ENCODE measurements around the gene IKBKE.
"Not testable (repeated sequence)": the region's sequence is repeated elsewhere in the genome, so short reads cannot be mapped to it uniquely, and the experiment has no call there.

IKBKE gene

DNA sequence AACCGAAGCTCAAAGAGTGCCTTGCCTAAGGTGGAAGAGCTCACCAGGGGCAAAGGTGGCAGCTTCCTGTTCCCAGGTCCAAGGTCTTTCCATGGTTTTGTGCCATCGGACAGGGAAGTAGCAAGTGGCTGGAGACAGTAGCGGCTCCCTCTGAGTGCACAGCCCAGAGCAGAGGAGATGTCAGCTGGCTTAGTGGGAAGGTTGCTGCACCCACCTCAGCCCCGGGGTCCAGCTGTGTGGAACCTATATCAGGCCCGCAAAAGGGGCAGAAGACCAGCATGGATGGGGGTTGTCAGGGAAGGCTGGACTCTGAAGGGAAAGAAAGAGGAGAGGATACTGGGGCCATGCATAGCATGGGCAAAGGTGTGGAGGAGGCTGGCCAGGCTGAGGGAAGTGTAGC, 6.8 kb downstream of the IKBKE start:
- DNase-seq = no peak

DNA sequence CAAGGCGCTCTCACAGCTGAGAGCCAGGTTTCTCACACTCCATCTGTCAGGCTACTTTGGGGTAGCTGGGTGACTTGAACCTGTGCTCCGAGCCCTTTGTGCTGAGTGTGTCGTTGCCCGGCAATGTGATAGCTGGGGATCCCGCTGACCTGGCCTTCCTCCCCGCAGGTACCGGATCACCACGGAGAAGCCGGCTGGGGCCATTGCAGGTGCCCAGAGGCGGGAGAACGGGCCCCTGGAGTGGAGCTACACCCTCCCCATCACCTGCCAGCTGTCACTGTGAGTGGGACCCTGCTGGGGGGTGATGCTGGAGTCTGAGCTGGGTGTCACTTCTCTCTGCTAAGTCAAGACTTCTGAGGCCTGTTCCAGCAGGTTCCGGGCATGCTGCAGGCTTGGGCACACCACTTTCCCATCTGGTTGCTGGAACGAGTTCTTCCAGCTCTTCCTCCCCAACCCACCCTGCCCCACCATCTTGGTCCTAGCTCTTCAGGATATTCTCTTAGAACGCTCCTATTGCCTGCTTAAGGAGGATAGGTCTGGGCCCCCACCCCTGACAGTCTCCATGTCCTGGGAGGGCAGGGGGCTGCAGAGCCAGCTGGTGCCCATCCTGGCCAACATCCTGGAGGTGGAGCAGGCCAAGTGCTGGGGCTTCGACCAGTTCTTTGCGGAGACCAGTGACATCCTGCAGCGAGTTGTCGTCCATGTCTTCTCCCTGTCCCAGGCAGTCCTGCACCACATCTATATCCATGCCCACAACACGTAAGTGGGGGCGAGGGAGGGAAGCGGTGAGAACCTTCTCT, 7.5 kb downstream of the IKBKE start:
- DNase-seq = no peak

DNA sequence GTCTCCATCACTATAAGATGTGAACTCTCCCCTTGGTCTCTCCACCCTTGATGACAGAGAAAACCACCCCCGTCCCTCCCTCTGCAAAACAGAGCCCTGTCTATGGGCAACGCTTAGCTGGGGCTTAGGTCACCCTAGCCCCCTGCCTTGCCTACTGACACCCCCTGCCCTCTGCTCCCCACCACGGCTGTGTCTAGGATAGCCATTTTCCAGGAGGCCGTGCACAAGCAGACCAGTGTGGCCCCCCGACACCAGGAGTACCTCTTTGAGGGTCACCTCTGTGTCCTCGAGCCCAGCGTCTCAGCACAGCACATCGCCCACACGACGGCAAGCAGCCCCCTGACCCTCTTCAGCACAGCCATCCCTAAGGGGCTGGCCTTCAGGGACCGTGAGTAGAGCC, 8.5 kb downstream of the IKBKE start:
- no peak for DNase-seq

DNA sequence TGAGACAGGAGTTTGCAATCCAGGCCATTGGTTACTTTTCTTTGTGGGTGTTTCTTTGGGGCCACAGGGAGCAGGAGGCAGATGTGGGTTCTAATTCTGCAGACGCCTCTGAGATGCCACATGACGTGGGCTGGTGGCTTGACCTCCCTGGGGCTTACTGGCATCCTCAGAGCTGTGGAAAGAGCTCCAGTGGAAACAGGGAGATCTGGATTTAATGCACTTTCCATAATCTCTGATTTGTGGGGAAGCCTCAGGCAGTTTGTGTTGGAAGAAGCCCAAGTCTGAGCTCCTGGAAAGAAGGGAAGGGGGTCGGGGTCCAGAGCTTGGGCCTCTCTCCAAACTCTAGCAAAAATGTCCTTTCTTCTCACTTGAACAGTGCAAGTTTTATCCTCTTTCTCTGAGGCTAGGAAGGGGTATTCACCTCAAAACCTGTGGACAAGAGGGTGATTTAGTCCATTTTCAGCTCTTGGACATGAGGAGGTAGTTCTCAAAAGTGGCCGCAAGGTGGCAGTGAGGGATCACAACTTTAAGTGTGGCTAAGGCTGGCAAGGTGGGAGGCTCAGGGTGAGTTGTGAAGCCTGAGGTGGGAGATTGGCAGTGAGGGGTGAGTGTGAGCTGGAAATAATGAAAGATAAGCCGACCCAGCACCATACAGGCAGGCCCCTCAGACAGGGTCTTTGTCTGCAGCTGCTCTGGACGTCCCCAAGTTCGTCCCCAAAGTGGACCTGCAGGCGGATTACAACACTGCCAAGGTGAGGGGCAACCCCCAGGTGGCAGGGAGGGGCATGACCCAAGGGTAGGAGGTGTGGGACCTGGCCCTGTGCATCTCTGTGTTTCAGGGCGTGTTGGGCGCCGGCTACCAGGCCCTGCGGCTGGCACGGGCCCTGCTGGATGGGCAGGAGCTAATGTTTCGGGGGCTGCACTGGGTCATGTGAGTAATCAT, 9.2 kb downstream of the IKBKE start:
- DNase-seq = peak in 3 of 4 experiments; percentile 28 to 46 (median 34)

DNA sequence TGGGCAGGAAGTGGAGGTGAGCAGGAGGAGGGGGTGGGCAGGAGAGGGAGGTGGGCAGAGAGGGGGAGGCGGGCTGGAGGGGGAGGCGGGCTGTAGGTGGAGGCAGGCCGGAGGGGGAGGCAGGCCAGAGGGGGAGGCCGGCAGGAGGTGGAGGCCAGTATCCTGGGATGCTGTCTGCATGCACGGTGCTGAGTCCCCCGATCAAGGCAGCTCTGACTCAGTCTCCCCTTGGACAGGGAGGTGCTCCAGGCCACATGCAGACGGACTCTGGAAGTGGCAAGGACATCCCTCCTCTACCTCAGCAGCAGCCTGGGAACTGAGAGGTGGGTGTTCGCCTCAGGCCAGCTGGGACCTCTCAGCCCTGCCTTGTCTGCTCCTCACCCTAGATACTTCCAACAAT, 9.9 kb downstream of the IKBKE start:
- DNase-seq = no peak

DNA sequence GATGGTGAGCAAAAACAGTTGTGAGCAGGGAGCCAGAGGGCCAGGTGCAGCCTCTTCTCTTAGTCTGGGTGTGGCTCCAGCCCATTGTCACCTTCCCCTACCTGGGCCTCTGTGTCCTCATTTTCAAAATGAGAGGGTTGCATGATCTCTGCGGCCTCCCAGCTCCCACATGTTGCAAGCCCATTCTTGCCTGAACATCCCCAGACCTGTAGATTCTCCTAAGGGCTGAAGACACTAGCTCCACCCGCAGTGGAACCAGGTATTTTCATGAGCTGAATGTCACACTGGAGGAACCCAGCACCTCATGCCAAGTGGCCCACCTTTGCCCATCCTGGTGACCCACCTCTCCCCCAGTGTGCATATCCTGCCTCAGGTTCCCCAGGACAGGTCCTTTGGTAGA, 12.3 kb downstream of the IKBKE start:
- no peak for DNase-seq

DNA sequence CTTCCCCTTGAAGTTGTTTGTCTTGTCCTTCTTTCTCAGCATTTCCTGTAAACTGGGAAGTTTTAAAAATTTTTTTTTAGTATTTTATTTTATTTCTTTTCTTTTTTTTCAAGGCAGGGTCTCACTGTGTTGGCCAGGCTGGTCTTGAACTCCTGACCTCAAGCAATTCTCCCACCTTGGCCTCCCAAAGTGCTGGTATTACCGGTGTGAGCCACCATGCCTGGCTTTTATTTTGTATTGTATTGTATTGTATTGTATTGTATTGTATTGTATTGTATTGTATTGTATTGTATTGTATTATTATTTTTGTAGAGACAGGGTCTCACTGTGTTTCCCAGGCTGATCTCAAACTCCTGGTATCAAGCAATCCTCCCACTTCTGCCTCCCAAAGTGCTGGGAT, 13.6 kb downstream of the IKBKE start:
- DNase-seq = not testable (repeated sequence)

DNA sequence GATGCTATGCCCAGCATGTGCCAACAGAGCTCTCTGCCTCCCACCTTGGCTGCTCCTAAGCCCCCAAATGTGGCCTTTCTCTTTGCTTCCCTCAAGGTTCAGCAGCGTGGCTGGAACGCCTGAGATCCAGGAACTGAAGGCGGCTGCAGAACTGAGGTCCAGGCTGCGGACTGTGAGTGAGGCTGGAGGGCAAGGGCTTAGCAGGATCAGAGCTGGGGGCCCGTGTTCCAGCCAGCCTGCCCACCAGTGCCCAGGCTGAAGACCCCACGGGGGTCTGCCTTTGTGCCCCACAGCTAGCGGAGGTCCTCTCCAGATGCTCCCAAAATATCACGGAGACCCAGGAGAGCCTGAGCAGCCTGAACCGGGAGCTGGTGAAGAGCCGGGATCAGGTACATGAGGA, 14.6 kb downstream of the IKBKE start:
- DNase-seq = no peak

DNA sequence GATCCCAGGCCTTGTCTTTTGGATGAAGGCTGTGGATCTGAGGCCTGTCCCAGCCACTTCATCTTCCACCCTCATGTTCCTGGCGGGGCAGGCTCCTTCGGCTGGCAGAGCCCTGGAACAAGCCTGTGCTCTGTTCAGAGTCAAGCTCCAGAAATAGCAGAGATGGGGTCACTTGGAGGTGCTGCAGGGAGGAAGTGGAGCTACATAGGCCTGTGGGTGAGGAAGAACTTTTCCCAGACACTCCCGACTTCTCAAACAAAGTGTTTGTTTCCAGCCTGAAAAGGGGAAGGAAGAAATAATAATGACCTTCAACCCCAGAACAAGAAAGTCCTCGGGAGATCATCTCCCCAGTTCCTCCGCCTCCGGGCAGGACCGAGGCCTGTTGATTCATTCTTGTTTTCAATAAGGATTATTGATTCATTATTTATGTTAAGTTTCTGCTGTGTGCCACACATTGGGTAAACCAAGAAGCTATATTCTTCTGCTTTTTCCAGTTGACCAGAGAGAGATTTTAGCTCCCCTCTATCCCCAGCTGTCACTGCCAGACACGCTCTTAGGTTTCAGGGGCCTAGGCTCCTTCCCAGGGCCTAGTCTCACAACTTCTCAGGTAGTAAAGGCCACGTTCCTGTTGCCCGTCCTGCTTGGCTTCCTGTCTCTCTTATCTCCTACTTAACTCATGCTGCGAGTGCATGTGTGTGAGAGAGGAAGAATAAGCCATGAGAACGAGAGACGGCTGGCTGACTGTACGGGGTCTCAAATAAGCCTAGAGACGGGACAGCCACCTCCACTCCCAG, 16.9 kb downstream of the IKBKE start:
- DNase-seq = no peak

DNA sequence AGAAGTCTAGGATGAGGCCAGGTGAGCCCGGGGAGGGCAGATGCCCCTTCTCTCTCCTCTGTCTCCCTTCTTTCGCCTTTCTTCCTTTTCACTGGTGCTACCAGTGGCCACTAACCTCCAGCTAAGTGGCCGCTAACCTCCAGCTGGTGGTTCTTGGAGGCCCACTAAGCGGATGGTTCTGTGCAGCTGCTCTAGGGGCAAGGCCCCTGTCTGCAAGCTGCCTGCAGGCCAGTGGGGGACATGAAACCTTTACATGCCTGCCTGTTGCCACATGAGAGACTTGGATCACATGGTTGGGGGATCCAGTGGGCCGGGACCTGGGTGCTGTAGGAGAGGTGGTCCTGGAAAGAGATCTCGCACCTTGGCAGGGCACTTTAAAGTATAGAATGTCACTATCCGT, 17.7 kb downstream of the IKBKE start:
- no peak for DNase-seq

DNA sequence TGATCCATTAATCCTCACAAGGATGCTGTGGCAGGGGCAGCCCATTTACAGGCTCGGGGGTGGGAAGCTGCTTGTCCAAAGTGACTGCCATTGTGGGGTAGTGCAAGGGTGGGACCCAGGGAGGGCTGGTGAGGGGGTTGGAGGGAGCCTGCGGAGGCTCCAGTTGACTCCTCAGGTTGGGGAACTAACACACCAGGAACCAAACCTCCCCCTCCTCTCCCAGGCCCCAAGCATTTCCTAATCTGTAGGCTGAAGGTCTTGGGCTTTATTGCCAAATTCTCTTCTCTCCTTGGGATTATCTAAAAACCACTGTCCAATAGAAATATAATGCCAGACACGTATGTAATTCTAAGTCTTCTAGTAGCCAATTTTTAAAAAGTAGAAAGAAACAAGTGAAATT, 18.2 kb downstream of the IKBKE start:
- no peak for DNase-seq

DNA sequence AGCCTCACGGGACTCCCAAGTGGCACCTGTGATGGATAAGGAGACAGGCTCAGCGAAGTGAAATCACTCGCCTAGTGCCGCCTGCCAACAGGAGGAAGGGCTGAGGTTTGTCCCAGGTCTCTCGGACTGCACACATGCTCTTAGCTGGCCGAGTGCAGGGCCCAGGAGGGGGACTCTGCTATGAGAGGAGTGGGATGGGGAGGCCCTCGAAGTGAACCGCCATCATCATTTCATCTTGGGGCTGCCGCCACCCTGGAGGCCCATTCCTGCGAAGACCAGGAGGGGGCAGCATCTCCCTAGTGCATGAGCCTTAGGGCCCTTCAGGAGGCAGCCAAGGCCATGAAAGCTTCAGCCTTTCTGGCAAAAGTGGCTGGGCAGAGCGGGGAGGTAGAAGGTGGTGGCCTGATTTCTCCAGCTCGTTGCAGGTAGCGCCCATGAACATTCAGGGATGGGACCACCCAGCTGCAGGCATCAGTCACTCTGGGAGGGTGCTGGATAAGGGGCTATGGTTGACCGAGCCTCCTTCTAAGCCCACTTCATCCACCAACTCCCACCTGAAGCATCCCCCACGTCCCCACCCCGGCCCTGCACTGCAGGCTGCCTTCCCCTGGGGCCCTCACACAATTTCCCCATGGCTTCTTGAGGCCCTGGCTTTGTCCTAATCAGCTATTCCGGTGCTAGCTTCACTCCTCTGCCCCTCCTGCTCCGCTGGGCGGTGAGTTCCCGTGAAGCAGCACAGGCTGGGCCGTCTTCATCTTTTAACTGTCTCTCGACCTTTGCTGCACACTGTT, 19.9 kb downstream of the IKBKE start:
- DNase-seq = peak; percentile 40 to 70 (median 58)

DNA sequence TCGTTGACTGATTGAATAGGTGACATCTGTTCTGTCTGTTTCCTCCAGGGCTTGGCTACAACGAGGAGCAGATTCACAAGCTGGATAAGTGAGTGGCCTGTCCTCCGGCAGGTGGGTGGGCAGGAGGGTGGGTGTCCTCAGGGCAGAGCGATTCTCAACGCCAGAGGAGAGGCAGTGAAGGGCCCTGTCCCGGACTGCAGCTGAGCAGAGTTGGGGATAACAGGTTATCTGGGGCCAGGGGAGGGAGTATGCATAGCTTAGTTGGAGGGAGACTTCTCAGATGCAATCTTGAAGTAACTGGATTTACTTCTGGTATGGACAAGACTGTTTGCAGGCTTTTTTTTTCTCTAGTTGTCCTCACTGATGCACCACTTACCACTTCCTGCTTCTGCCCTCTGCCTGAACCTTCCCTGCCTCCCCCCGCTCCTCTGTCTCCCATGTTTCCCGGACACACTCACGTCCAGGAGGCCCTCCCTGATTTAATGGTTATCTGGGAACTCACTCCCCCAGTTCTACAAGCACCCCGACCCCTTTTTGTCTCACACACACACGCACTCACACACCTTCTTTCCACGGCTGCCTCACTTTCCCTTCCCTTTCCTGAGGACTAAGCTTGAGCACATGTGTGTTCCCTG, 20.6 kb downstream of the IKBKE start:
- DNase-seq = no peak

DNA sequence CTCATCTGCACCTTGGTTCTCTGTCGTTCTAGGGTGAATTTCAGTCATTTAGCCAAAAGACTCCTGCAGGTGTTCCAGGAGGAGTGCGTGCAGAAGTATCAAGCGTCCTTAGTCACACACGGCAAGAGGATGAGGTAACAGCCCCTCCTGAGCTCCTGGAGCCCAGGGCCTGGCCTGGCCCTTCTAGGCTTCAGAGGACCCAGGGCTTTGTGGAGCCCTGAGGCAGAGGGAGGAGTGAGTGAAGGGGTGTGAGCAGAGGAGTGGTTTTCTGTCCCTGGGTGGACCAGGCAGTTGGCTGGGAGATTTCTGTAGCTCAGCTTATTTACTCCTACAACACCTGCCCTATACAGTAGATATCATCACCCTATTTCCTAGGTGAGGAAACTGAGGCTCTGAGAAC, 21.3 kb downstream of the IKBKE start:
- DNase-seq = no peak

DNA sequence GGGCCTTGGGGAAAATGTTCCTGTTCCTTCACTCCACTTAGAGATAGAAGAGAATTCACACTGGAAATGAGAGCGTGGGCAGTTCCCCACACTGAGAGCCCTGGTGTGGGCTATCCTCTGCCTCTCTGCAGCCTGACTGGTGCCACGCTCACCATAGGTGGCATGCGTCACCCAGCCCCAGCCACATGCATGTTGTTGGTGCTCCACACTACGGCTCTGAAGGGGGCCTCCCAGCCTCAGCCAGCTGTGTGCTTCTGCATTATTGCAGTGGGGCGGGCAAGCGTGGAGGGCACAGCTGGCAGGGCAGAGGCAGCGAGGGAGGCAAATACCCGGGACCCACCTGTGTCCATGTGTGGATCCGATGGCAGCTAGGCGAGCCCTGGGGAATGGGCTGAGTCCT, 22.3 kb downstream of the IKBKE start:
- no peak for DNase-seq

DNA sequence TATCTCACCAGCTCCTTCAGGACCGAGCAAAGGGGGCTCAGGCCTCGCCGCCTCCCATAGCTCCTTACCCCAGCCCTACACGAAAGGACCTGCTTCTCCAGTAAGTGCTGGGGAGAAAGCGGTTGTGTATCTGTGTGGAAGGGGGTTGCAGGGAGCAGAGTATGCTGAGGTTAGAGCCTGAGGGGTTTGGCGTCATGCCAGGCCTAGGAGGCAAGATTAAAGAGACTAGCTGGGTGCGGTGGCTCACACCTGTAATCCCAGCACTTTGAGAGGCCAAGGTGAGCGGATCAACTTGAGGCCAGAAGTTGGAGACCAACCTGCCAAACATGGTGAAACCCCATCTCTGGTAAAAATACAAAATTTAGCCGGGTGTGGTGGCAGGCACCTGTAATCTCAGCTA, 23.0 kb downstream of the IKBKE start:
- DNase-seq = no peak

DNA sequence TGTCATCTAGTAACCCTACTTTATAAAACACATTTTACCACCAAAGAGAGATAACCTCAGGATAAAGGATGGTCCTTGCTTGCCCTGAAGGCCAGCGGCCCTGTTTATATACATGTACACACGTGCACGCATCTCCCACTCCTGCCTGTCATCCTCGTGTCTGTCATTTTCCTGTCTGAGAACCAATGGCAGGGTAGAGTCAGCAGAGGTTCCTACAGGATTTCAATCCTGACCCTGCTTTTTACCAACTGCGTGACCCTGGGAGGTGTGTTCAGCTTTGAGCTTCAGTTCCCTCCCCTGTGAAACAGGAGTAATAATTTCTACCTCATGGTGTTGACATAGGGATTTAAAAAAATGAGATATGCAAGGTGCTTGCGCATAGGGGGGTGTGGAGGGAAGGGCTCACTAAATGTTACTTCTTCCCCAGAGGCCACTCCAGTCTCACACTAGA, 24.8 kb downstream of the IKBKE start:
- DNase-seq = no peak

DNA sequence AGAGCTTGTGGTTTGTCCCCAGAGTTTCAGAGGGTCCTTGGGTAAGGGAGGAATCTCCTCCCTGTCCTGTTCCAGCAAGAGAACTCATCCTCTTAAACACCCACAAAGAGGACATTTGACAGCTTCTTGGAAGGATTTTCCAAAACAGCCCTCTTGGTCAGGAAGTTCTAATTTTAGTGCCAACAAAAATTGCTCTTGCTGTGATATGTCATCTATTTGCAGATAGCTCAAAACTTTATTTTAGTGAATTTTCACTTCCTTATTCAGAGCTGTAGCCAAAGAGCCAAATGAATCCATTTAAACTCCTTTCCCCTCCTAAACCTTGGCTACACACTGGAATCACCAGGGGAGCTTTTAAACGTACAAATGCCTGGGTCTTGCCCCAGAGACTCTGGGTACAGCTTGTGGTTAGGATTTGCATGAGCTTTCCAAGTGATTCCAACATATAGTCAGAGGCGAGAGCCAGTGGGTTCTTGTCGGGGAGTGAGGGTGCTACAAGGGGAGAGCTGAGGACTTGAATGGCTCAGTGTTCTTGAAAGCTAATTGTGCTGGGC, 25.3 kb downstream of the IKBKE start:
- no peak for DNase-seq

DNA sequence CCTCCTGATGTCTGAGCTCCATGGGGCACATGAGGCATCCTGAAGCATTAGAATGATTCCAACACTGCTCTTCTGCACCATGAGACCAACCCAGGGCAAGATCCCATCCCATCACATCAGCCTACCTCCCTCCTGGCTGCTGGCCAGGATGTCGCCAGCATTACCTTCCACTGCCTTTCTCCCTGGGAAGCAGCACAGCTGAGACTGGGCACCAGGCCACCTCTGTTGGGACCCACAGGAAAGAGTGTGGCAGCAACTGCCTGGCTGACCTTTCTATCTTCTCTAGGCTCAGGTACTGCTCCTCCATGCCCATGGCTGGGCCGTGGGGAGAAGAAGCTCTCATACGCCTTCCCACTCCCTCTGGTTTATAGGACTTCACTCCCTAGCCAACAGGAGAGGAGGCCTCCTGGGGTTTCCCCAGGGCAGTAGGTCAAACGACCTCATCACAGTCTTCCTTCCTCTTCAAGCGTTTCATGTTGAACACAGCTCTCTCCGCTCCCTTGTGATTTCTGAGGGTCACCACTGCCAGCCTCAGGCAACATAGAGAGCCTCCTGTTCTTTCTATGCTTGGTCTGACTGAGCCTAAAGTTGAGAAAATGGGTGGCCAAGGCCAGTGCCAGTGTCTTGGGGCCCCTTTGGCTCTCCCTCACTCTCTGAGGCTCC, 26.0 kb downstream of the IKBKE start:
- DNase-seq = no peak

DNA sequence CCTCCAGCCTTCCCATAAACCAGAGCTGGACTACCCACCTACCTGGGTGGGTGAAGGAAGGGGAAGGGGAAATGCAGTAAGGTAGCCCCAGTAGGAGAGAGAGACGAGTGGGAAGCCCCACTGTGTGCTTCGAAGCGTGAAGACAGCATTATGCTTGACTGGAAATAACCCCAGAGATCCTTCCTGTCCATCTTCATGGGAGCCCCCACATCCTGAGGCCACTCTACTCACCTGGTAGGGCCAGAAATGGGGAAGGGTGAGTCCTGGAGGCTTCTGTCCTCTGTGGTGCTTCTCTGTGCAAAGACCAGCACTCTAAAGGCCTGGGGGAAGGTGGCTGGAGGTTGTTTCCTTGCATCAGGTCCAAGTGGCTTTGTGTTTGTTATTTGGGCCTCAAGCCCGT, 27.1 kb downstream of the IKBKE start:
- DNase-seq = no peak

DNA sequence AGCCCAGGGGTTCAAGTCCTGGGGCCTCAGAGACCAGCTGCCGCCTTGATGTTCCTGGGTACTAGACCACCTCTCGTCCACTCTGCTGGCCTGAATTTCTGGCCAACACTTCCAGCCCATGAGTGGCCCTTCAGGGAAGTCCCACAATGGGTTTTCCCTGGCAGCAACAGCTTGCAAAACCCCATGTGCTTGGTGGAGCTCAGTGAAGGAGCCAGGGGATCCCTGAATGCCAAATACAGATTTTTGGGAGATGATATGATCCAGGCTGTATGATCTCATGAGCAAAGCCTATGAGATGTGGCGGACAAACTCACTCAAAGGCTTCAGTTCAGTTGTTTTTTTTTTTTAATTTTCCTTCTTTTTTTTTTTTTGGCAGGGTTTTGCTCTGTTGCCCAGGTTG, 27.5 kb downstream of the IKBKE start:
- no peak for DNase-seq

Measured in activated naive CD4-positive, alpha-beta T cell (primary cell).